ENCODE measurements around the gene GNAQ. TPM values are rescaled to one million over a fixed set of nuclear protein-coding genes. Genes with fewer than 3 reads are reported as not detected.

The GNAQ gene
- total and polyA plus RNA-seq, 2 of the 4 experiments (the other 2 are of a cell fraction) = 23.1 to 50.7 TPM

GRCh38 chr9:77952635-77953328 is 78.8 kb downstream of the GNAQ start:
- H2BK20ac ChIP-seq (ENCODE audit: low read depth, low read length) = peak overlapping the region; percentile 84
- peak overlapping the region; percentile 79 for H3K4ac ChIP-seq (ENCODE audit: low read depth, low read length)
- H3K79me1 ChIP-seq (ENCODE audit: low read depth in 1 of 2, low read length in 2 of 2) = peaks cover 32 to 67% of the 10 kb centered on the region in 2 experiments
- peak overlapping the region; percentile 78 for H3K18ac ChIP-seq (ENCODE audit: low read depth, low read length)
- peaks cover 30% of the 10 kb centered on the region for H3K9me1 ChIP-seq (ENCODE audit: insufficient read depth, low read length)
- peak overlapping the region; percentile 79 for H2BK5ac ChIP-seq (ENCODE audit: low read depth, low read length, poor library complexity, severe bottlenecking)
- ATAC-seq (ENCODE audit: low read depth) = peak; percentile 13
- H2AFZ ChIP-seq (replicated peaks; ENCODE audit: low read length, poor library complexity) = no peak overlapping the region
- intact Hi-C loops (cut with micrococcal nuclease) (no loop called here), in situ Hi-C loops (cut with MboI; ENCODE audit: low sequenced_read_pairs) (no loop called here), dilution Hi-C loops (cut with HindIII; ENCODE audit: low sequenced_read_pairs, unreplicated experiment) (no loop called here)
- H3K4me2 ChIP-seq (ENCODE audit: low read depth, low read length) = peak overlapping the region; percentile 87
- whole genome bisulfite sequencing, 2 experiments (ENCODE audit: extremely low coverage in 2 of 2, insufficient read length in 1 of 2) = no CpG with 5 or more reads among the region's 2 CpGs
- H2BK15ac ChIP-seq (ENCODE audit: low read depth, low read length) = no peak overlapping the region
- H3K9me3 ChIP-seq (ENCODE audit: control insufficient read depth, insufficient read depth, low read length) = no peaks in the 10 kb centered on the region
- H2AK9ac ChIP-seq (replicated peaks; ENCODE audit: low read depth, low read length, poor library complexity) = peak overlapping the region; percentile 76
- peak overlapping the region in 1 of 2 experiments; percentile 80; a peak in 2 of 4 replicates for H4K8ac ChIP-seq (ENCODE audit: low read depth in 2 of 2, low read length in 2 of 2)
- peak overlapping the region; percentile 47 for H4K5ac ChIP-seq (ENCODE audit: low read depth, low read length)
- POLR2A ChIA-PET (ENCODE audit: unreplicated experiment) = no interaction called here
- peaks cover 11% of the 10 kb centered on the region for H3K4me1 ChIP-seq (ENCODE audit: control insufficient read depth, insufficient read depth, low read length)
- peak overlapping the region; percentile 87 for H3K14ac ChIP-seq (replicated peaks; ENCODE audit: low read depth, low read length)
- CTCF ChIA-PET = interaction anchor here (1.3 kb wide), 1 partner anchor 25 kb away, joined by 3 read pairs; no protein-coding TSS in a partner anchor
- H3K27ac ChIP-seq (ENCODE audit: insufficient read depth, low read length) = peak overlapping the region; percentile 84; the same call in 1 of the 2 replicates
- H3K36me3 ChIP-seq (ENCODE audit: control insufficient read depth, insufficient read depth, low read length) = no peaks in the 10 kb centered on the region
- TF ChIP-seq RAD21 (IDR thresholded peaks at IDR 0.05; ENCODE audit: low read length) (no peak), MAFK (IDR thresholded peaks at IDR 0.05; ENCODE audit: low read depth, low read length) (no peak), CEBPB (IDR thresholded peaks at IDR 0.05; ENCODE audit: low read depth, low read length) (peak; percentile 66), BHLHE40 (IDR thresholded peaks at IDR 0.05; ENCODE audit: low read depth, low read length) (no peak), FOS (IDR thresholded peaks at IDR 0.05; ENCODE audit: low read depth, low read length) (peak; percentile 59; the same call in 1 of the 2 replicates)
- TF ChIP-seq, protein P1, sequence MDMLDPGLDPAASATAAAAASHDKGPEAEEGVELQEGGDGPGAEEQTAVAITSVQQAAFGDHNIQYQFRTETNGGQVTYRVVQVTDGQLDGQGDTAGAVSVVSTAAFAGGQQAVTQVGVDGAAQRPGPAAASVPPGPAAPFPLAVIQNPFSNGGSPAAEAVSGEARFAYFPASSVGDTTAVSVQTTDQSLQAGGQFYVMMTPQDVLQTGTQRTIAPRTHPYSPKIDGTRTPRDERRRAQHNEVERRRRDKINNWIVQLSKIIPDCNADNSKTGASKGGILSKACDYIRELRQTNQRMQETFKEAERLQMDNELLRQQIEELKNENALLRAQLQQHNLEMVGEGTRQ (IDR thresholded peaks at IDR 0.05; ENCODE audit: low read depth, low read length) = no peak
- peak overlapping the region; percentile 76; the same call in 1 of the 2 replicates for H3K23ac ChIP-seq (ENCODE audit: low read depth, low read length)
- peaks cover 45% of the 10 kb centered on the region; the same call in 1 of the 2 replicates for H4K20me1 ChIP-seq (ENCODE audit: insufficient read depth, low read length)
- no peak overlapping the region for H3K56ac ChIP-seq (ENCODE audit: extremely low read depth, insufficient read depth, low read length)
- DNase-seq = peak; percentile 49
- H3K27me3 ChIP-seq (ENCODE audit: control insufficient read depth, insufficient read depth, low read length) = no peaks in the 10 kb centered on the region
- no peak overlapping the region for H3K9ac ChIP-seq (ENCODE audit: low read depth, low read length)
- peak overlapping the region; percentile 91; the same call in 1 of the 2 replicates for H2AK5ac ChIP-seq (ENCODE audit: low read depth, low read length)
- H3K4me3 ChIP-seq (ENCODE audit: insufficient read depth, low read depth, low read length) = no peak overlapping the region
- no TSS peak for BruUV-seq (replicated peaks)
- peak overlapping the region; percentile 62; the same call in 1 of the 2 replicates for H2BK120ac ChIP-seq (ENCODE audit: low read depth, low read length)
- peak overlapping the region; percentile 61 for H4K91ac ChIP-seq (ENCODE audit: insufficient read depth, low read depth, low read length)

Data from IMR-90 (cell line).